GM12878 (cell line): ENCODE results near the gene IQCH. TPM values are rescaled to one million over a fixed set of nuclear protein-coding genes. Genes with fewer than 3 reads are reported as not detected.

Experiments used
- ATAC-seq: fragments of 200-7000 bp; cut with Tn5 transposase; 3 replicates; pipeline ENCODE4 v1.9.1; 2020; ENCODE audit warnings: mild to moderate bottlenecking, moderate library complexity
- BruUV-seq: library from RNA; stranded (reverse); fragments of 400-500 nt; replicated peaks from 2 replicates; lab custom pipeline; 2021; lab: Mats Ljungman, UMichigan
- CTCF ChIA-PET: fragments of 300-600 bp; sonication (Branson Sonifier 250); formaldehyde crosslinking; extraction: SDS; loops from one replicate; lab custom pipeline; 2021; ENCODE audit warnings: inconsistent platforms; lab: Yijun Ruan, JAX
- POLR2A ChIA-PET: fragments of 350-600 bp; formaldehyde crosslinking; extraction: SDS; loops from one replicate; lab custom pipeline; 2021; ENCODE audit warnings: inconsistent platforms; lab: Charles Lee
- RAD21 ChIA-PET: fragments of 300-600 bp; sonication (Branson Sonifier 250); formaldehyde crosslinking; loops from one replicate; lab custom pipeline; 2023; ENCODE audit warnings: antibody characterized with exemption; ENCODE audit not compliant: unreplicated experiment; lab: Charles Lee
- SMC1A ChIA-PET: fragments of 300-600 bp; sonication (Branson Sonifier 250); formaldehyde crosslinking; loops from one replicate; lab custom pipeline; 2023; ENCODE audit not compliant: unreplicated experiment, uncharacterized antibody; lab: Charles Lee
- DNase-seq: peaks from one replicate; pipeline ENCODE4 v3.0.0-alpha.2; 2011; ENCODE audit warnings: low read depth, low spot score
- FAIRE-seq: peaks from 3 replicates; lab custom pipeline; 2011; peaks lifted over from hg19 to GRCh38; lab: Jason Lieb, UNC
- H2AFZ ChIP-seq: 2 replicates; pipeline ENCODE4 v1.6.0; 2011; ENCODE audit warnings: low read depth, low read length, control low read depth; ENCODE audit not compliant: control insufficient read depth
- H3K27ac ChIP-seq: 2 replicates; pipeline ENCODE4 v1.5.1; 2011; ENCODE audit warnings: control low read depth; ENCODE audit not compliant: control insufficient read depth, insufficient read depth
- H3K27me3 ChIP-seq, 2 experiments: replicated peaks in 1 of 2; 2 replicates each; pipeline versions ENCODE4 v1.6.0 to v1.6.1; 2011; ENCODE audit warnings: low read length in 1 of 2; ENCODE audit not compliant: control insufficient read depth in 2 of 2, insufficient read depth in 2 of 2
- H3K36me3 ChIP-seq, 2 experiments: 2 replicates each; pipeline ENCODE4 v1.5.1; 2011; ENCODE audit warnings: low read length in 1 of 2; ENCODE audit not compliant: control insufficient read depth in 2 of 2, insufficient read depth in 2 of 2
- H3K4me1 ChIP-seq: 2 replicates; pipeline ENCODE4 v1.6.1; 2011; ENCODE audit warnings: mild to moderate bottlenecking, low read length, moderate library complexity, mixed read lengths; ENCODE audit not compliant: control insufficient read depth, insufficient read depth
- H3K4me2 ChIP-seq: 2 replicates; pipeline ENCODE4 v1.6.0; 2011; ENCODE audit warnings: control low read depth; ENCODE audit not compliant: control insufficient read depth, insufficient read depth
- H3K4me3 ChIP-seq: fragments of 200-600 bp; sonication (generic); 2 replicates; pipeline ENCODE4 v1.5.1; 2016
- H3K79me2 ChIP-seq: 2 replicates; pipeline ENCODE4 v1.6.0; 2011; ENCODE audit warnings: low read length; ENCODE audit not compliant: control insufficient read depth, insufficient read depth
- H3K9ac ChIP-seq: 2 replicates; pipeline ENCODE4 v1.8.0; 2011; ENCODE audit warnings: low read length, control low read depth, mixed read lengths; ENCODE audit not compliant: control insufficient read depth, insufficient read depth
- H3K9me3 ChIP-seq: replicated peaks from 3 replicates; pipeline ENCODE4 v1.5.1; 2011; ENCODE audit warnings: mild to moderate bottlenecking, low read length; ENCODE audit not compliant: control insufficient read depth, insufficient read depth
- H4K20me1 ChIP-seq: 2 replicates; pipeline ENCODE4 v1.6.0; 2011; ENCODE audit not compliant: control insufficient read depth, insufficient read depth
- ELK1 ChIP-seq: IDR thresholded peaks from 2 replicates; pipeline ENCODE4 v1.6.1; 2012; ENCODE audit warnings: low read depth, low read length, improper control_type of control experiment
- HDAC6 ChIP-seq: fragments of 200-600 bp; sonication (generic); IDR thresholded peaks from one replicate; pipeline ENCODE4 v1.8.0; 2017; ENCODE audit warnings: antibody characterized with exemption; ENCODE audit not compliant: unreplicated experiment
- KAT2A ChIP-seq: conservative IDR thresholded peaks from 2 replicates; pipeline ENCODE4 v1.6.1; 2011; ENCODE audit warnings: low read depth, low read length; ENCODE audit not compliant: control insufficient read depth
- NBN ChIP-seq: fragments of 450-650 bp; IDR thresholded peaks from 2 replicates; pipeline ENCODE4 v1.6.1; 2016
- NFXL1 ChIP-seq: fragments of 450-650 bp; IDR thresholded peaks from 2 replicates; pipeline ENCODE4 v1.6.1; 2017; ENCODE audit warnings: antibody characterized with exemption, mild to moderate bottlenecking, borderline replicate concordance
- NR2F1 ChIP-seq: fragments of 450-650 bp; conservative IDR thresholded peaks from 2 replicates; pipeline ENCODE4 v1.6.1; 2017; ENCODE audit warnings: mild to moderate bottlenecking
- NRF1 ChIP-seq: conservative IDR thresholded peaks from 2 replicates; pipeline ENCODE4 v1.6.1; 2011; ENCODE audit warnings: mild to moderate bottlenecking, low read depth, low read length, improper control_type of control experiment
- PBX3 ChIP-seq: IDR thresholded peaks from 2 replicates; pipeline ENCODE4 v1.6.1; 2011; ENCODE audit warnings: mild to moderate bottlenecking, low read depth, low read length, moderate library complexity; ENCODE audit not compliant: insufficient replicate concordance
- PKNOX1 ChIP-seq: fragments of 450-650 bp; IDR thresholded peaks from 2 replicates; pipeline ENCODE4 v1.6.1; 2016; ENCODE audit warnings: mild to moderate bottlenecking
- POLR2AphosphoS5 ChIP-seq: IDR thresholded peaks from 2 replicates; pipeline ENCODE4 v1.6.1; 2011; ENCODE audit warnings: mild to moderate bottlenecking, low read length, inconsistent platforms
- POU2F2 ChIP-seq: IDR thresholded peaks from 3 replicates; pipeline ENCODE4 v1.6.1; 2011; ENCODE audit warnings: low read depth, mild to moderate bottlenecking, low read length, borderline replicate concordance
- SIN3A ChIP-seq: IDR thresholded peaks from 2 replicates; pipeline ENCODE4 v1.6.1; 2012; ENCODE audit warnings: low read depth, low read length, improper control_type of control experiment
- SMAD1 ChIP-seq: fragments of 450-650 bp; IDR thresholded peaks from 2 replicates; pipeline ENCODE4 v1.6.1; 2018; ENCODE audit warnings: mild to moderate bottlenecking, low read depth; ENCODE audit not compliant: partially characterized antibody
- SP1 ChIP-seq: IDR thresholded peaks from one replicate; pipeline ENCODE4 v1.6.1; 2011; ENCODE audit warnings: low read depth, low read length
- TCF12 ChIP-seq: IDR thresholded peaks from 2 replicates; pipeline ENCODE4 v1.6.1; 2011; ENCODE audit warnings: low read depth, mild to moderate bottlenecking, low read length
- WGBS: methylation state at CpG from one replicate; pipeline ENCODE4 v1.1.6; 2016; ENCODE audit warnings: low lambda C conversion rate; ENCODE audit not compliant: insufficient replicate concordance, insufficient coverage; ENCODE audit errors: missing lambda C conversion rate; 5-methylcytosine and 5-hydroxymethylcytosine counted together
- in situ Hi-C: fragments of 300-500 bp; cut with MboI; formaldehyde crosslinking; loops from 9 replicates; pipeline ENCODE4 v1.14.3; 2018; ENCODE audit warnings: mixed read lengths
- intact Hi-C: fragments of 100-400 bp; cut with micrococcal nuclease; formaldehyde crosslinking; loops from one replicate; pipeline ENCODE4 v1.14.2; 2022; ENCODE audit not compliant: unreplicated experiment
- polyA plus RNA-seq, 11 experiments: library from polyadenylated mRNA; depleted of rRNA in 4 of 11; unstranded in 6 of 11; stranded (reverse) in 5 of 11; fragments of >200 nt; fragmentation: Nextera tagmentation in 4 of 11; fragmentation: Illumina TruSeq in 1 of 11; extraction: Ambion mirVana in 4 of 11; extraction: Trizol in 1 of 11; gene quantifications; 1 replicate in 1 of 11; 2 replicates in 10 of 11; pipeline versions ENCODE4 v1.2.1 to v1.2.3, GENCODE V29; 2011 to 2016; ENCODE audit warnings: inconsistent platforms in 2 of 11, missing spikeins in 2 of 11, low read depth in 1 of 11
- total RNA-seq, 4 experiments: library from RNA; depleted of rRNA in 3 of 4; stranded (reverse); fragments of >200 nt in 3 of 4; fragmentation: Illumina TruSeq in 1 of 4; extraction: Trizol in 1 of 4; gene quantifications; 2 replicates each; pipeline versions ENCODE4 v1.2.1 to v1.2.3, GENCODE V29; 2013 to 2021

Gene IQCH
- total and polyA plus RNA-seq, 10 of the 15 experiments (the other 5 are each of a cell fraction or from before 2014, with no cell fraction given) = 0.29 to 1.3 (median 0.99) TPM

- TF ChIP-seq PKNOX1 = no peak
- TF ChIP-seq TCF12 = no peak
Observed at GRCh38 chr15:67461735-67462134, 207.1 kb downstream of the IQCH start (continued).

GRCh38 chr15:67462875-67463274, 208.3 kb downstream of the IQCH start:
- Histone ChIP-seq H3K4me2 (no peak overlapping the region), H3K27me3 (no peaks in the 10 kb centered on the region), H3K9ac (no peak overlapping the region), H3K79me2 (no peaks in the 10 kb centered on the region), H4K20me1 (no peaks in the 10 kb centered on the region), H3K9me3 (no peaks in the 10 kb centered on the region), H3K27ac (no peak overlapping the region)
- DNase-seq (no peak), FAIRE-seq (no peak)
- intact Hi-C loops (no loop called here), in situ Hi-C loops (no loop called here)
- ChIA-PET CTCF (interaction anchor here (0.6 to 1.5 kb wide), 3 partner anchors 29 to 373 kb away, joined by 3 to 7 read pairs (median 3); no protein-coding TSS in a partner anchor), POLR2A (no interaction called here), RAD21 (interaction anchor here (0.7 to 1.5 kb wide), 2 partner anchors 321 to 786 kb away, joined by 4 to 5 read pairs; no protein-coding TSS in a partner anchor), SMC1A (interaction anchor here (0.7 to 1.5 kb wide), 3 partner anchors 129 to 372 kb away, joined by 3 to 4 read pairs (median 3); no protein-coding TSS in a partner anchor)
- BruUV-seq = no TSS peak
- WGBS = 95% methylated on average over 3 of the region's 3 CpGs
- TF ChIP-seq POLR2AphosphoS5 (no peak), POU2F2 (no peak), KAT2A (no peak), PBX3 (no peak), SMAD1 (no peak), NR2F1 (no peak), NFXL1 (no peak), SP1 (no peak), ELK1 (no peak), NBN (no peak), SIN3A (no peak), NRF1 (no peak), HDAC6 (no peak)
- TF ChIP-seq, all 136 proteins: peak for 0
- no peak for ATAC-seq
- H3K4me3 ChIP-seq = no peak overlapping the region
- no peaks in the 10 kb centered on the region for H3K4me1 ChIP-seq
- H2AFZ ChIP-seq = no peak overlapping the region
- no peaks in the 10 kb centered on the region for H3K36me3 ChIP-seq
